ENCODE results near the gene GSC2. TPM values are rescaled to one million over a fixed set of nuclear protein-coding genes. Genes with fewer than 3 reads are reported as not detected.
A peak's percentile ranks its signal among the peaks of the same experiment; 100 is the strongest.

Gene GSC2
- total RNA-seq, 6 experiments from 2014 or later = not detected

- no peaks in the 10 kb centered on the region for H3K27me3 ChIP-seq
- DNase-seq (no peak), ATAC-seq (no peak)
- no peak overlapping the region for H3K27ac ChIP-seq
- TF ChIP-seq POLR2A (IDR thresholded peaks at IDR 0.05) = no peak
- TF ChIP-seq, protein P1, sequence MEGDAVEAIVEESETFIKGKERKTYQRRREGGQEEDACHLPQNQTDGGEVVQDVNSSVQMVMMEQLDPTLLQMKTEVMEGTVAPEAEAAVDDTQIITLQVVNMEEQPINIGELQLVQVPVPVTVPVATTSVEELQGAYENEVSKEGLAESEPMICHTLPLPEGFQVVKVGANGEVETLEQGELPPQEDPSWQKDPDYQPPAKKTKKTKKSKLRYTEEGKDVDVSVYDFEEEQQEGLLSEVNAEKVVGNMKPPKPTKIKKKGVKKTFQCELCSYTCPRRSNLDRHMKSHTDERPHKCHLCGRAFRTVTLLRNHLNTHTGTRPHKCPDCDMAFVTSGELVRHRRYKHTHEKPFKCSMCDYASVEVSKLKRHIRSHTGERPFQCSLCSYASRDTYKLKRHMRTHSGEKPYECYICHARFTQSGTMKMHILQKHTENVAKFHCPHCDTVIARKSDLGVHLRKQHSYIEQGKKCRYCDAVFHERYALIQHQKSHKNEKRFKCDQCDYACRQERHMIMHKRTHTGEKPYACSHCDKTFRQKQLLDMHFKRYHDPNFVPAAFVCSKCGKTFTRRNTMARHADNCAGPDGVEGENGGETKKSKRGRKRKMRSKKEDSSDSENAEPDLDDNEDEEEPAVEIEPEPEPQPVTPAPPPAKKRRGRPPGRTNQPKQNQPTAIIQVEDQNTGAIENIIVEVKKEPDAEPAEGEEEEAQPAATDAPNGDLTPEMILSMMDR (IDR thresholded peaks at IDR 0.05) = no peak
- H3K4me1 ChIP-seq = peaks cover 0 to 26% (median 13%) of the 10 kb centered on the region in 4 donors
- no peaks in the 10 kb centered on the region for H3K36me3 ChIP-seq
- 63% methylated on average over 5 of the region's 11 CpGs for whole genome bisulfite sequencing (ENCODE audit: insufficient coverage, low coverage, low lambda C conversion rate, missing lambda C conversion rate)
- H3K9me3 ChIP-seq = no peaks in the 10 kb centered on the region
- intact Hi-C loops (cut with DNase I) = no loop called here
- H3K4me3 ChIP-seq = no peak overlapping the region
Observed at GRCh38 chr22:19180740-19181410, 30.8 kb upstream of the GSC2 start.

- Histone ChIP-seq H3K4me1 (peaks cover 0 to 32% (median 19%) of the 10 kb centered on the region in 4 donors), H3K4me3 (no peak overlapping the region), H3K9me3 (no peaks in the 10 kb centered on the region), H3K27ac (peak overlapping the region in 1 of 3 donors; percentile 90), H3K36me3 (no peaks in the 10 kb centered on the region), H3K27me3 (no peaks in the 10 kb centered on the region)
- ATAC-seq (no peak), DNase-seq (no peak)
- intact Hi-C loops (cut with DNase I) = no loop called here
- TF ChIP-seq, protein P1 (IDR thresholded peaks at IDR 0.05) = no peak
- no peak for TF ChIP-seq POLR2A (IDR thresholded peaks at IDR 0.05)
- no CpG with 5 or more reads among the region's 9 CpGs for WGBS (ENCODE audit: insufficient coverage, low coverage, low lambda C conversion rate, missing lambda C conversion rate)
Observed at GRCh38 chr22:19180234-19180633, 30.1 kb upstream of the GSC2 start.

DNA sequence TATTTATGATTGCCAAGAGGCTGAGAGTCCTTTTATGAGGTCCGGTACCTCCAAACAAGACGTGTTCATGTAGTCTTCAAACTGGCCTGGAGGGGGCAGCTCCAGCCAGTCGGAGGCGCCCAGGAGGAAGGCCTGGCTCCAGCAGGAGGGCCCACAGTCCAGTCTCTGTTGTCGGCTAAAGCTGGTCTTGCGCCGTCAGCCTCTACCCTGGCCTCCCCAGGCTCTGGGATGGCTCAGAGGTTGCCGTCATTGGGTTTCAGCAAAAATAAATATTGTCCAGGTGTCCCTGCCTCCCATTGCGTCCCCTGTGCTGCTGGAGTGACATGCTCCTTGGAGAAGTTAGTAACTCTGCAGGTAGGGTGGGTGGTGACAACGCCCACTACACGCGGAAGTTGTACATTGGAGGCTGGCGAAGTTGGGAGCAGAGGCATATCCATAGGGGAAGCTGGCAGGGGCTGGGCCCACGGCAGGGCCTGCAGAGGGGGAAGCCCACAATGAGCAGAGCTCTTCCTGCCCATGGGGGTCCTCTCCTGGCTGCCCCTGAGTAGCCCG, 29.5 kb upstream of the GSC2 start:
- no peaks in the 10 kb centered on the region for H3K27me3 ChIP-seq
- ATAC-seq = peak; percentile 64 to 70 (median 66)
- peak overlapping the region; percentile 73 to 93 (median 83) for H3K4me3 ChIP-seq
- intact Hi-C loops (cut with DNase I) = loop anchor here in 1 of 2 donors (5.0 kb wide), 1 partner anchor 108 kb away; no protein-coding TSS in a partner anchor
- peak overlapping the region; percentile 66 to 90 (median 79) for H3K27ac ChIP-seq
- H3K9me3 ChIP-seq = no peaks in the 10 kb centered on the region
- 16% methylated on average over 6 of the region's 15 CpGs for WGBS (ENCODE audit: insufficient coverage, low coverage, low lambda C conversion rate, missing lambda C conversion rate)
- DNase-seq = peak; percentile 78 to 86 (median 86)
- H3K36me3 ChIP-seq = no peaks in the 10 kb centered on the region
- H3K4me1 ChIP-seq = peaks cover 0 to 39% (median 24%) of the 10 kb centered on the region in 4 donors
- TF ChIP-seq, protein P1 (IDR thresholded peaks at IDR 0.05) = peak; percentile 70 to 79 (median 78)
- TF ChIP-seq POLR2A (IDR thresholded peaks at IDR 0.05) = no peak

GRCh38 chr22:19178657-19179496, 28.8 kb upstream of the GSC2 start, which contains the start of gene SLC25A1:
Gene SLC25A1, minus strand, starts transcription at chr22:19178736. Its CDS starts 63 bp downstream, at chr22:19178673.
- Histone ChIP-seq H3K27me3 (no peaks in the 10 kb centered on the region), H3K4me3 (peak within 1 kb of the TSS; percentile 83 to 93 (median 89)), H3K27ac (peak within 1 kb of the TSS; percentile 79 to 90 (median 84)), H3K36me3 (no peaks in the 10 kb centered on the region), H3K4me1 (peaks cover 0 to 46% (median 28%) of the 10 kb centered on the region in 4 donors), H3K9me3 (no peaks in the 10 kb centered on the region)
- WGBS (ENCODE audit: insufficient coverage, low coverage, low lambda C conversion rate, missing lambda C conversion rate) = 0% methylated on average over 2 of the region's 86 CpGs
- DNase-seq (peak; percentile 96 to 97 (median 97)), ATAC-seq (peak; percentile 78 to 87 (median 84))
- intact Hi-C loops (cut with DNase I) = loop anchor here in 1 of 2 donors (5.0 kb wide), 1 partner anchor 108 kb away; no protein-coding TSS in a partner anchor
- TF ChIP-seq, protein P1 (IDR thresholded peaks at IDR 0.05) = no peak
- TF ChIP-seq POLR2A (IDR thresholded peaks at IDR 0.05) = peak; percentile 95

Measured in right lobe of liver (tissue), 6 donors.